HG03159 (cell line): ENCODE results near the gene ALK.

Experiments used
- ATAC-seq: cut with Tn5 transposase; IDR thresholded peaks from one replicate; pipeline ENCODE4 v1.9.1; 2021; ENCODE audit warnings: mild to moderate bottlenecking, moderate library complexity; ENCODE audit not compliant: unreplicated experiment

ALK gene

GRCh38 chr2:29586919-29587318, 334.5 kb downstream of the ALK start:
- ATAC-seq, result no peak

- ATAC-seq, result no peak
Observed at GRCh38 chr2:29583548-29584156, 337.7 kb downstream of the ALK start.

- no peak for ATAC-seq
Observed at GRCh38 chr2:29583104-29583503, 338.3 kb downstream of the ALK start.

GRCh38 chr2:29582062-29582461, 339.3 kb downstream of the ALK start:
- ATAC-seq, result peak; percentile 49

- ATAC-seq, result no peak
Observed at GRCh38 chr2:29580223-29580622, 341.2 kb downstream of the ALK start.

- no peak for ATAC-seq
Observed at GRCh38 chr2:29579495-29580169, 341.8 kb downstream of the ALK start.

GRCh38 chr2:29578084-29578598, 343.2 kb downstream of the ALK start:
- no peak for ATAC-seq

GRCh38 chr2:29576231-29576630, 345.2 kb downstream of the ALK start:
- ATAC-seq, result no peak

- no peak for ATAC-seq
Observed at GRCh38 chr2:29575370-29575890, 346.0 kb downstream of the ALK start.

GRCh38 chr2:29573612-29574011, 347.8 kb downstream of the ALK start:
- no peak for ATAC-seq

- ATAC-seq, result no peak
Observed at GRCh38 chr2:29573147-29573546, 348.2 kb downstream of the ALK start.

- no peak for ATAC-seq
Observed at GRCh38 chr2:29570539-29570938, 350.8 kb downstream of the ALK start.

- no peak for ATAC-seq
Observed at GRCh38 chr2:29567906-29568520, 353.4 kb downstream of the ALK start.

GRCh38 chr2:29563697-29564096, 357.7 kb downstream of the ALK start:
- no peak for ATAC-seq

GRCh38 chr2:29562896-29563295, 358.5 kb downstream of the ALK start:
- no peak for ATAC-seq

GRCh38 chr2:29562319-29562718, 359.1 kb downstream of the ALK start:
- no peak for ATAC-seq

GRCh38 chr2:29561628-29562027, 359.8 kb downstream of the ALK start:
- no peak for ATAC-seq

- no peak for ATAC-seq
Observed at GRCh38 chr2:29561181-29561580, 360.2 kb downstream of the ALK start.

GRCh38 chr2:29560566-29560965, 360.8 kb downstream of the ALK start:
- ATAC-seq, result no peak

GRCh38 chr2:29560030-29560429, 361.4 kb downstream of the ALK start:
- ATAC-seq, result no peak

- no peak for ATAC-seq
Observed at GRCh38 chr2:29559578-29559977, 361.8 kb downstream of the ALK start.

- no peak for ATAC-seq
Observed at GRCh38 chr2:29558097-29558496, 363.3 kb downstream of the ALK start.
